HG03469 (cell line): ENCODE measurements around the gene ANP32A.
"Not testable (repeated sequence)": the region's sequence is repeated elsewhere in the genome, so short reads cannot be mapped to it uniquely, and the experiment has no call there.

Source experiments
- ATAC-seq: cut with Tn5 transposase; IDR thresholded peaks from one replicate; pipeline ENCODE4 v1.9.1; 2021; ENCODE audit warnings: mild to moderate bottlenecking, moderate library complexity, moderate number of reproducible peaks; ENCODE audit not compliant: unreplicated experiment

The ANP32A gene

GRCh38 chr15:68759982-68760579 is 60.6 kb downstream of the ANP32A start:
- not testable (repeated sequence) for ATAC-seq

- ATAC-seq, result no peak
These were observed 65.0 kb downstream of the ANP32A start for GRCh38 chr15:68755731-68756130.

DNA sequence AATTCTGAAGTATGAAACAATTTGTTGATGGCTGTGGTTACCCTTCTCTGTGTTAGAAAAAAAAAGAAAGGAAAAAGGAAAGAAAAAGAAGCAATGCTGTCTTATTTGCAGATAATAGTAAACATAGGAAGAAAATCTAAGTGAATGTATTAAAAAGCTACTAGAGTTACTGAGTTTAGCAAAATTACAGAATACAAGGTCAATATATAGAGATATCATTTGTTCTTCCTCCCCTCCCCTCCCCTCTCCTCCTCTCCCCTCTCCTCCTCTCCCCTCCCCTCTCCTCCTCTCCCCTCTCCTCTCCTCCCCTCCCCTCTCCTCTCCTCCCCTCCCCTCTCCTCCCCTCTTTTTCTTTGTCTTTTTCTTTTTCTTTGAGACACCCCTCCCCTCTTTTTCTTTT is 69.1 kb downstream of the ANP32A start:
- no peak for ATAC-seq

- no peak for ATAC-seq
These were observed 70.9 kb downstream of the ANP32A start for GRCh38 chr15:68749793-68750192.

DNA sequence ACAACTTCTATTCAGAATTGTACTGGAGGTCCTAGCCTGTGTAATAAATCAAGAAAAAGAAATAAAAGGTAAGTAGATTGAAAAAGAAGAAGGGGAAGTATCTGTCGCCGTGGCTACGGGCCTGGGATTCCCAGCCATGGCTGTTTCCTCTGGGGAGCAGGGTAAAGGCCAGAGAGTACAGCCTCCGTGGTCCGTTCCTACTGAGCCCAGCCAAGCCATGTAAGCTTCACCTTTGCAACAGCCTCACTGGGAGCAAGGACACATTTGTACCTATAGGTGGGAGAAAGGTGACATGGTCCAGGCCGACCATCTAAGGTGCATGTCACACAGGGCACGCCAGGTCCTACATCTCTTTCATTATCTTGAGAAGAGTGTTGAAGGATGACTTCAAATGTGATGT is 71.3 kb downstream of the ANP32A start:
- no peak for ATAC-seq

GRCh38 chr15:68743256-68743655 is 77.4 kb downstream of the ANP32A start:
- no peak for ATAC-seq

GRCh38 chr15:68739390-68740080 is 81.2 kb downstream of the ANP32A start:
- no peak for ATAC-seq

DNA sequence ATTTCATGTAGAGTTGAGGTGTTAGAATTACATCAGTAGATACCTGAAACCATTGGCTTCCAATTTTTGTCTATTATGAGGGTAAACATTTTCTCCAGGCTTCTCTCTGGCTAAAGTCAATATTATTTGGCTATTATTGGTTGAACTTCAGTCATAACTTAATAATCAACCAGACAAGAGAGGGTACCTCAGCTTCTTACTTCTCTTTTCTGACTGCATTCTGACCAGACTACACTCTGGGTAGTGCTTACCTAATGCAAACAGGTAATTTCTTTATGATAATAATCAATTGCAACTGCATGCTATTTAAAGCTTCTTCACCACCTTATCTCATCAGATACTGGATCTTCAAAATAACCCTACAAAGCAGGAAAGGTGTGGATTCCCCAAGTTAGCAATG is 85.1 kb downstream of the ANP32A start:
- ATAC-seq, result no peak

GRCh38 chr15:68734881-68735280 is 85.8 kb downstream of the ANP32A start:
- no peak for ATAC-seq

- ATAC-seq, result no peak
These were observed 86.3 kb downstream of the ANP32A start for GRCh38 chr15:68734352-68734751.

- ATAC-seq, result no peak
These were observed 87.0 kb downstream of the ANP32A start for GRCh38 chr15:68733666-68734065.

DNA sequence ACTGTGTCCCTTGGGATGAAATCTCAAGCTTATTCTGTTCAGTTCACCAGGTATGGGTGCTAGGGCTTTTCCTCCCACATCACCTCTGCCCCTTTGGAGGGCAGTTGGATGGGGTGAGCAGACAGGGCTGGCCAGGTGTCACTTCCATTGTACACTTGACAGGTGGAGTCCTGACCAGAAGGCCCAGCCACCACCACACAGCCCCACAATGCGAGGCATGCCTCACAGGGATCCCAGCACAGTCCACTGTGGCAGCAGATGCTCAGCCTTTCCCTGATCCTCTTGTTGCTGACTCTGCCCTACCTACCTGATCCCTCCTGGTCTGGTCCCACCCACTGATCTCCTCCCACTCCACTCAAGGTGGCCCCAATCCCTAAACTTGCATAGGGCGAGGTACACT is 88.2 kb downstream of the ANP32A start:
- ATAC-seq, result no peak

GRCh38 chr15:68730976-68731897 is 89.5 kb downstream of the ANP32A start:
- ATAC-seq, result no peak

GRCh38 chr15:68730471-68730919 is 90.2 kb downstream of the ANP32A start:
- ATAC-seq, result no peak

GRCh38 chr15:68729789-68730411 is 90.8 kb downstream of the ANP32A start:
- ATAC-seq, result no peak
